RCC 7860 (cell line): Measurements from ENCODE around the gene SHISA8.

Experiments
- DNase-seq: peaks from one replicate; pipeline ENCODE4 v3.0.0-alpha.2; 2015; ENCODE audit warnings: low spot score
- FAIRE-seq: peaks from 2 replicates; lab custom pipeline; 2012; peaks lifted over from hg19 to GRCh38; lab: Jason Lieb, UNC

SHISA8 gene

GRCh38 chr22:41862530-41863266 is 52.2 kb downstream of the SHISA8 start:
- DNase-seq (no peak), FAIRE-seq (no peak)

GRCh38 chr22:41862160-41862529 is 52.7 kb downstream of the SHISA8 start:
- DNase-seq (no peak), FAIRE-seq (no peak)
